HG02884 (cell line): Measurements from ENCODE around the gene SULT2A1.
"Not testable (repeated sequence)": the region's sequence is repeated elsewhere in the genome, so short reads cannot be mapped to it uniquely, and the experiment has no call there.

Experiments used
- ATAC-seq: cut with Tn5 transposase; IDR thresholded peaks from one replicate; pipeline ENCODE4 v1.9.1; 2021; ENCODE audit warnings: mild to moderate bottlenecking, moderate library complexity; ENCODE audit not compliant: unreplicated experiment

SULT2A1 gene

GRCh38 chr19:47886010-47886559 lies at the start of gene SULT2A1:
SULT2A1 (minus strand) TSS chr19:47886315; CDS start chr19:47886257, 58 bp downstream.
- ATAC-seq: no peak

DNA sequence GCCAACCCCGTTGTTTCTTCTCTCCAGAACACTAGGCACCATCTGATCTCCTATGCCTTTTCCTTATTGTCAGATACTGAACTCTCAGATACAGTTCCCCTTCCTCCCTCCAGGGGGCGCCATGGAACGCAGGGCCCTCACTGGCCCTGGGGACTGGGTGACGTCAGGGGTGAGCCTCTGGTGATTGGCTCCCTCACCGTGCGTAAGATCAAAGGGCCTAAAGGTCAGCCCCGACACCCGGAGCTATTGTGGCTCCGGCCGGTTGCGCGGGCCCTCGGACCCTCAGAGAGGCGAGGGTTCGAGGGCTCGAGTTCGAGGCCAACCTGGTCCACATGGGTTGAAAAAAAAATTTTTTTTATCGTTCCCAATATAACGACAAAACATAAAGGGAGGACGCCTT lies 42.5 kb upstream of the SULT2A1 start:
- ATAC-seq: not testable (repeated sequence)

- not testable (repeated sequence) for ATAC-seq
Observed at GRCh38 chr19:47920107-47920506, 34.0 kb upstream of the SULT2A1 start.

DNA sequence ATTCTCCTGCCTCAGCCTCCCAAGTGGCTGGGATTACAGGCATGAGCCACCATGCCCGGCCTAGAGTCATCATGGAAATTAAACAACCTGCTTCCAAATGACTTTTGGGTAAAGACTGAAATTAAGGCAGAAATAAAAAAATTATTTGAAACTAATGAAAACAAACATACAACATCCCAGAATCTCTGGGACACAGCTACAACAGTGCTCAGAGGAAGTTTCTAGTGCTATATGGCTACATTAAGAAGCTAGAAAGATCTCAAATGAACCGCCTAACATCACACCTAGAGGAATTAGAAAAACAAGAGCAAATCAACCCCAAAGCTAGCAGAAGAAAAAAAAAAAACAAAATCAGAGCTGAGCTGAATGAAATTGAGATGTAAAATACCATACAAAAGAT lies 24.1 kb upstream of the SULT2A1 start:
- not testable (repeated sequence) for ATAC-seq

DNA sequence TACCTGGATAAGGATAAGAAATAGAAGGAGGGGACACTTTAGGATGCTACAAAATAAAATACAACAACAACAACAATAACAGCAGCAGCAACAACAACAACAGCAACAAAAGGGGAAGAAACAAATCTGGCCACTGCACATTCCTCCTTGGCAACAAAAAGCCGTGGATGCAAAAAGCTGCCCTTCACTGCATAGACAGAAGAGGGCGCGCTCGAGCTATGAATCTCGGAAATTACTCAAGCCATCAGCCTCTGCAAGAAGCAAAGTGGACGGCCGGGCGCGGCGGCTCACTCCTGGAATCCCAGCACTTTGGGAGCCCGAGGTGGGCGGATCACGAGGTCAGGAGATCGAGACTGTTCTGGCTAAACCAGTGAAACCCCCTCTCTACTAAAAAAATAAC lies 23.2 kb upstream of the SULT2A1 start:
- not testable (repeated sequence) for ATAC-seq

- no peak for ATAC-seq
Observed at GRCh38 chr19:47901370-47901769, 15.3 kb upstream of the SULT2A1 start.

DNA sequence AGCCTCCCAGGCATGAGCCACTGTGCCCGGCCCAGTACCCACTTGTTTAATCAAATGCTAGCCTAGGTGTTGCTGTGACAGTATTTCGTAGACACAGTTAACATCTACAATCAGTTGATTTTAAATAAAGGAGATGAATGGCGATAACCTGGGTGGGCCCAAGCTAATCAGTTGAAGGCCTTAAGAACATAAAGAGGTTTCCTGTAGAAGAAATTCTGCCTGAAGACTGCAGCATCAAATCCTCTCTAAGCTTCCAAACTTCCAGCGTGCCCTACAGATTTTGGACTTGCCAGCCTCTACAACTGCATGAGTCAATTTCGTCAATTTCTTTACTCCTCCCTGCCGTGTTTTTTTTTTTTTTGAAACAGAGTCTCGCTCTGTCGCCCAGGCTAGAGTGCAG lies 13.2 kb upstream of the SULT2A1 start:
- no peak for ATAC-seq

DNA sequence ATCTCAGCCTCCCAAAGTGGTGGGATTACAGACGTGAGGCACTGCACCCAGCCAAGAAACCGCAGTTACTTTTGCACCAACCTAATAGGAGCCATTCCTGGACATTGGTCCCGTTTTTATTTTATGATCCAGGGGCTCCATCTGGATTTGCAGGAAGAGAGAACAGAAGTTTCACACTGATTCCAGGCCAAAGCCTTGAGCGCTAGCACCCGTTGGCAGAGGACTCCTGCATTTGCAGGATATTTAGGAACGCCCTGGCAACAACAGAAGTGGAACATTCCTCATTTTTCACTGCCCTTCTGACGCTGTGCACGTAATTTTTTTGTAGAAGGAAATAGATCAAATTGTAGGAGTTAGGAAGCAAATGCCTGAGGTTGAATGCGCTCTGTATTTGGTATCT lies 11.7 kb upstream of the SULT2A1 start:
- no peak for ATAC-seq

GRCh38 chr19:47896773-47897172 lies 10.7 kb upstream of the SULT2A1 start:
- ATAC-seq: no peak

GRCh38 chr19:47896019-47896418 lies 9.9 kb upstream of the SULT2A1 start:
- no peak for ATAC-seq

GRCh38 chr19:47895165-47895782 lies 9.2 kb upstream of the SULT2A1 start:
- ATAC-seq: no peak

- ATAC-seq: no peak
Observed at GRCh38 chr19:47891923-47892666, 6.0 kb upstream of the SULT2A1 start.

DNA sequence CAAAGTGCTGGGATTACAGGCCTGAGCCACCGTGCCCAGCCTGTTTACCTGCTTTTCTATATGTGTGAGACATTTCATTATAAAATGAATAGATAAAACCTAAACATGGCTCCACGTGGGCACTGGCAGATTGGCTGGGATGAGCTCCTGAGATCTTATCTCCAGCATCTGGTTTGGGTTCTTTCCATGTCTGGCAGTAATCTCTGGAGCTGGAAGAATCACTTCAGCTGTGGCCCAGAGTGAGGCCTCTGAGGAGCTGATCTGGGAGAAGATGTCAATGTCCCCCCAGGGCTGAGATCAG lies 5.5 kb upstream of the SULT2A1 start:
- ATAC-seq: no peak

- no peak for ATAC-seq
Observed at GRCh38 chr19:47890865-47891621, 4.9 kb upstream of the SULT2A1 start.

GRCh38 chr19:47885067-47885463 lies 1.1 kb downstream of the SULT2A1 start:
- no peak for ATAC-seq

DNA sequence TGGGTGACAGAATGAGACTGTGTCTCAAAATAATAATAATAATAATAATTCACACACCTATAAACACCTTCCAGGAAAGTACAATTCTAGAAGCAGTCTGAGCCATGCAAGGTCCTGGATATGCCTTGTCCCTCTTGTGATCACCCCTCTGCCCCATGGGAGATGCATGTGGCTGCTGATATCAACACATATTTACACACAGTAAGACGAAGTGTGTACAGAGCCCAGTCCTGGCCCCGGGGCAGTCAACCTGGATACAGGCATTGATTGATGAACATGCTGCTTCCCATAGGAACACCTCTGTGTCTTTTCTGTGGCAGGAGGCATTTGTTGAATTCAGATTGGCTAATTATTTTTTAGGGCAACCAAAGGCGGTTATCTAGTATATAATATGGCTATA lies 3.2 kb downstream of the SULT2A1 start:
- ATAC-seq: no peak

DNA sequence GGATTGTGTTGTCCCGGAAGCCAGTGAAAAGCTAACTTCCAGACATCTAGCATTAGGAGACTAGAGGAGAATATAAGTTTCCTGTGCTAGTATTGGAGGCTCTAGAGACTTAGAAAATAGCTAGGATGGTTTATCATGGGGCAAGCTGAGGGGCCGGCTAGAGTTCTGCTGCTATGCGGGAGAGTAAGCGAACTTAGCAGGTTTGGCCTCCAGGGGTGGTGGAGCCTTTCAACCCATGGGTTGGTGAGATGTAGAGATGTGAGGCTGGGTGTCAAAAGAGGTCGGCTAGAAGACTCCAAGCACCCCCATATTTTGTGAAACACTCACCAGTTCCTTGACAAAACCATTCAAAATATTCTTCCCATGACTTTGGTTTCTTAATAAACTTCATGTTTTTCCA lies 4.4 kb downstream of the SULT2A1 start:
- no peak for ATAC-seq

- ATAC-seq: not testable (repeated sequence)
Observed at GRCh38 chr19:47879385-47879784, 6.7 kb downstream of the SULT2A1 start.

DNA sequence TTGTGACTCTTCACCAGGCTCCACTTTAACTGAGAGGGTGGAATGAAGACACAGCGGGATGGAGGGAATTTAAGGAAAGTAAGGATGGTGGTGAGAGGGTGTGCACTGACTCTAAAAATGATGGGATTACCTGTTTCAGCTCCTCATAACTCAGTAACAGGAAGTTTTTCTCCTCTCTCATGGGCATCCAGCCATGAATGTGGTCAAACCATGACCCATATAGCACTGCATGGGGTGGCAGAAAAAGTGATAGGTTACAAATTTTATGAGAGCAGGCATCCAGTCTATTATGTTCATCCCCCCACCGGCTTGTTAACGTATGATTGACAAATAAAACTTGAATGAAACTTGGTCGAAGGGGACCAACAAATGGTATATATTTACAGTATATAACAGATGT lies 7.2 kb downstream of the SULT2A1 start:
- no peak for ATAC-seq

- ATAC-seq: no peak
Observed at GRCh38 chr19:47865166-47865565, 20.9 kb downstream of the SULT2A1 start.

GRCh38 chr19:47863514-47863936 lies 22.6 kb downstream of the SULT2A1 start:
- ATAC-seq: no peak

DNA sequence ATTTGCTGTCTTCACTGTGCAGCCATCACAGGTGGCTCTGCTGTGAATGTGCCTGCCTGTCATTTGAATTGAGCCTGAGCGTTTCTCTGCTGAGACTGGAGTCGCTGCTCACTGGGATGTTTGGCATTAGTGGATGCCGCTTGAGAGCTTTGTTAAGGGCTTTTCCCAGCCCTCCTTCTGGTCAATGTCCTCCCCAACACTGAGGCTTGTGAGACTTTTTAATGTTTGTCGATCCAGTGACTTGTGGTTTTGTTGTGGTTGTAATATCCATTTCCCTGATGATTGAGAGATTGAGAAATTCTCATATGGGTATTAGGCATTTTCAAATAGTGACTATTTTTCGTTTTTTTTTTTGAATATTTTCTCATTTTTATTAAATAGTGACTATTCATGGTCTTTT lies 24.5 kb downstream of the SULT2A1 start:
- no peak for ATAC-seq
